ENCODE measurements around the gene GSPT1. TPM values are rescaled to one million over a fixed set of nuclear protein-coding genes. Genes with fewer than 3 reads are reported as not detected.
"Not testable (repeated sequence)": the region's sequence is repeated elsewhere in the genome, so short reads cannot be mapped to it uniquely, and the experiment has no call there.

Gene GSPT1
- total RNA-seq, 1 donor from 2014 or later: 94.3 TPM

DNA sequence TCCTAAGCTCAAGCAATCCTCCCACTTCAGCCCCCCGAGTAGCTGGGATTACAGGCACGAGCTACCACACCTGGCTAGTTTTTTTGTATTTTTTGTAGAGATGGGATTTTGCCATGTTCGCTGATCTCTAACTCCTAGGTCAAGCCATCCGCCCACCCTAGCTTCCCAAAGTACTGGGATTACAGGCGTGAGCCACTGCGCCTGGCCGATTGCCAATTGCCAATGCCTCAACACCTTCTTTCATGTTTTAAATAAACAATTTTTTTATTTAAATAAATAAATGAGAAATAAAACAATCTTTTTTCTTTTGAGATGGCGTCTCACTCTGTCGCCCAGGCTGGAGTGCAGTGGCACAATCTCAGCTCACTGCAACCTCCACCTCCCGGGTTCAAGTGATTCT lies 8.3 kb upstream of the GSPT1 start:
- not testable (repeated sequence) for H3K4me3 Mint-ChIP-seq; H3K4me3 ChIP-seq; DNase-seq (ENCODE audit: low spot score); H3K4me1 Mint-ChIP-seq; H3K4me2 ChIP-seq; H3K27me3 Mint-ChIP-seq (ENCODE audit: insufficient read depth, low read depth); H3K9ac ChIP-seq; H3K27ac Mint-ChIP-seq; H2AFZ ChIP-seq (replicated peaks); H3K36me3 ChIP-seq; H3K27me3 ChIP-seq; H4K20me1 ChIP-seq (ENCODE audit: low read depth); H3K4me1 ChIP-seq; H3K9me3 ChIP-seq (ENCODE audit: low read depth); H3K9me3 Mint-ChIP-seq; H3K36me3 Mint-ChIP-seq; H3K27ac ChIP-seq; H3K79me2 ChIP-seq (ENCODE audit: low read depth); H3F3A ChIP-seq (ENCODE audit: low read depth)

DNA sequence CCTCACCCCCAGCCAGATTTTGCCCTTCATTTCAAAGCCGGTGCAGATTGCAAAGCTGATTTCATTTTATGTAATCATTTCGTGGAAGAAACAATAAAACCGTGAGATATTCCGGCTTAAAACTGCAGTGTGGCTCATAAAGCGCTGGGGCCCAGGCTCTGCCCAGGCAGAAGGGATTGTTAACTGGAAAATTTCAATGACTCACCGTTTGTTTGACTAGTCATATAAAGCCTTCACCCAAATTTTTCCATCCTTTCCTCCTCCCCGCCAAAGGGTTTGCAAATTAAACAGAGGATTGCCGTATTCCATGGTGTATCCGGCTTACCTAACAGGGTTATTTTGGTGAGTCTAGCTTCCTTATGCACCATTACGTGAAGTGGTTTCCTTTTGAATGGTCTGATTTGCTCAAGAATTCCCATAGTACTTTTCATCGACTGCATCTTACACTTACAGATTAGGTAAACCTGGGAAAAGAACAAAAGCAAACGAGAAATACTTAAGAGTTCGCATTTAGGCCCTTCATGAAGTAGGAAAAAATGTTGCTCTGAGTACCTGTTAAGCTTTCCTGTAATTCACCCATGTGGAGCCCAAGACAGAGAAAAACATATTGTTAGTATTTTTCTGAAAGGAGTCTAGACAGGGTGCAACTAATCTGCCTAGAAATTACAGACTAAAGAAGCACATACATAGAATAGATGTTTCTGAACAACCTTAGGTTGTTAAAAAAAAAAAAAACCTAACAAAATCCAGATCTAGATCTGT lies 949 bp upstream of the GSPT1 start:
- no peaks in the 10 kb centered on the region for H3K9me3 ChIP-seq (ENCODE audit: low read depth)
- DNase-seq (ENCODE audit: low spot score): no peak
- H3K4me2 ChIP-seq: peak overlapping the region; percentile 64
- no peaks in the 10 kb centered on the region for H3K36me3 Mint-ChIP-seq
- H3K4me3 ChIP-seq: peak overlapping the region; percentile 90
- no peak for TF ChIP-seq EZH2phosphoT487 (IDR thresholded peaks at IDR 0.05)
- TF ChIP-seq, protein P1, sequence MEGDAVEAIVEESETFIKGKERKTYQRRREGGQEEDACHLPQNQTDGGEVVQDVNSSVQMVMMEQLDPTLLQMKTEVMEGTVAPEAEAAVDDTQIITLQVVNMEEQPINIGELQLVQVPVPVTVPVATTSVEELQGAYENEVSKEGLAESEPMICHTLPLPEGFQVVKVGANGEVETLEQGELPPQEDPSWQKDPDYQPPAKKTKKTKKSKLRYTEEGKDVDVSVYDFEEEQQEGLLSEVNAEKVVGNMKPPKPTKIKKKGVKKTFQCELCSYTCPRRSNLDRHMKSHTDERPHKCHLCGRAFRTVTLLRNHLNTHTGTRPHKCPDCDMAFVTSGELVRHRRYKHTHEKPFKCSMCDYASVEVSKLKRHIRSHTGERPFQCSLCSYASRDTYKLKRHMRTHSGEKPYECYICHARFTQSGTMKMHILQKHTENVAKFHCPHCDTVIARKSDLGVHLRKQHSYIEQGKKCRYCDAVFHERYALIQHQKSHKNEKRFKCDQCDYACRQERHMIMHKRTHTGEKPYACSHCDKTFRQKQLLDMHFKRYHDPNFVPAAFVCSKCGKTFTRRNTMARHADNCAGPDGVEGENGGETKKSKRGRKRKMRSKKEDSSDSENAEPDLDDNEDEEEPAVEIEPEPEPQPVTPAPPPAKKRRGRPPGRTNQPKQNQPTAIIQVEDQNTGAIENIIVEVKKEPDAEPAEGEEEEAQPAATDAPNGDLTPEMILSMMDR (IDR thresholded peaks at IDR 0.05): no peak
- no peak overlapping the region for H3K27ac ChIP-seq
- H3K27me3 ChIP-seq: no peaks in the 10 kb centered on the region
- no peaks in the 10 kb centered on the region for H3F3A ChIP-seq (ENCODE audit: low read depth)
- H3K4me3 Mint-ChIP-seq: peak overlapping the region; percentile 84
- no peaks in the 10 kb centered on the region for H3K9me3 Mint-ChIP-seq
- H3K4me1 Mint-ChIP-seq: peaks cover 32% of the 10 kb centered on the region
- H3K4me1 ChIP-seq: peaks cover 18% of the 10 kb centered on the region
- peaks cover 39% of the 10 kb centered on the region for H3K79me2 ChIP-seq (ENCODE audit: low read depth)
- H3K9ac ChIP-seq: no peak overlapping the region
- H3K36me3 ChIP-seq: no peaks in the 10 kb centered on the region
- peak overlapping the region; percentile 89 for H2AFZ ChIP-seq (replicated peaks)
- H3K27me3 Mint-ChIP-seq (ENCODE audit: insufficient read depth, low read depth): peaks cover 6% of the 10 kb centered on the region
- H4K20me1 ChIP-seq (ENCODE audit: low read depth): peaks cover 30% of the 10 kb centered on the region
- peak overlapping the region; percentile 52 for H3K27ac Mint-ChIP-seq

GRCh38 chr16:11915114-11915643 lies 577 bp downstream of the GSPT1 start:
- Histone ChIP-seq H3K27me3 (no peaks in the 10 kb centered on the region), H3K9ac (no peak overlapping the region), H3K4me1 (peaks cover 24% of the 10 kb centered on the region), H3K4me2 (peak overlapping the region; percentile 83), H3K36me3 (no peaks in the 10 kb centered on the region), H3F3A (ENCODE audit: low read depth) (no peaks in the 10 kb centered on the region), H3K4me3 (peak overlapping the region; percentile 90), H2AFZ (replicated peaks) (peak overlapping the region; percentile 64), H3K79me2 (ENCODE audit: low read depth) (peaks cover 54% of the 10 kb centered on the region), H3K27ac (no peak overlapping the region), H3K9me3 (ENCODE audit: low read depth) (no peaks in the 10 kb centered on the region), H4K20me1 (ENCODE audit: low read depth) (peaks cover 42% of the 10 kb centered on the region)
- Mint-ChIP-seq H3K9me3 (no peaks in the 10 kb centered on the region), H3K4me3 (peak overlapping the region; percentile 97), H3K27me3 (ENCODE audit: insufficient read depth, low read depth) (peaks cover 3% of the 10 kb centered on the region), H3K36me3 (no peaks in the 10 kb centered on the region), H3K4me1 (peaks cover 40% of the 10 kb centered on the region), H3K27ac (no peak overlapping the region)
- peak; percentile 63 for DNase-seq (ENCODE audit: low spot score)
- TF ChIP-seq, protein P1 (IDR thresholded peaks at IDR 0.05): peak; percentile 18
- no peak for TF ChIP-seq EZH2phosphoT487 (IDR thresholded peaks at IDR 0.05)

Measured in neural progenitor cell (in vitro differentiated cells).